Large intestine (tissue), 3 donors: ENCODE measurements around the gene AGFG2. TPM values are rescaled to one million over a fixed set of nuclear protein-coding genes. Genes with fewer than 3 reads are reported as not detected.
"Not testable (repeated sequence)": the region's sequence is repeated elsewhere in the genome, so short reads cannot be mapped to it uniquely, and the experiment has no call there.

Experiments used
- DNase-seq, 2 donors: peaks; one replicate each; pipeline versions ENCODE4 v3.0.0 to v3.0.0-alpha.2; 2013
- H3K27ac ChIP-seq: one replicate; pipeline ENCODE4 v1.5.1; 2013; ENCODE audit warnings: low read length
- H3K27me3 ChIP-seq: 2 replicates; pipeline ENCODE4 v1.6.1; 2013; ENCODE audit warnings: low read length; ENCODE audit not compliant: control insufficient read depth, insufficient read depth
- H3K36me3 ChIP-seq: 2 replicates; pipeline ENCODE4 v1.6.1; 2013; ENCODE audit warnings: low read length; ENCODE audit not compliant: control insufficient read depth, insufficient read depth
- H3K4me1 ChIP-seq: one replicate; pipeline ENCODE4 v1.6.1; 2013; ENCODE audit warnings: low read length; ENCODE audit not compliant: control insufficient read depth, insufficient read depth
- H3K4me3 ChIP-seq: one replicate; pipeline ENCODE4 v1.5.1; 2013; ENCODE audit warnings: low read length
- H3K9me3 ChIP-seq: one replicate; pipeline ENCODE4 v1.6.1; 2013; ENCODE audit warnings: mild to moderate bottlenecking, low read depth, low read length, moderate library complexity; ENCODE audit not compliant: control insufficient read depth
- WGBS: methylation state at CpG from one replicate; pipeline ENCODE4 v1.1.5; 2013; ENCODE audit warnings: low lambda C conversion rate; ENCODE audit not compliant: insufficient coverage; 5-methylcytosine and 5-hydroxymethylcytosine counted together
- polyA plus RNA-seq: library from polyadenylated mRNA; unstranded; fragments of 120-200 nt; gene quantifications from one replicate; pipeline ENCODE4 v1.2.1, GENCODE V29; 2013

AGFG2 gene
- polyA plus RNA-seq, 1 donor: 18.6 TPM

DNA sequence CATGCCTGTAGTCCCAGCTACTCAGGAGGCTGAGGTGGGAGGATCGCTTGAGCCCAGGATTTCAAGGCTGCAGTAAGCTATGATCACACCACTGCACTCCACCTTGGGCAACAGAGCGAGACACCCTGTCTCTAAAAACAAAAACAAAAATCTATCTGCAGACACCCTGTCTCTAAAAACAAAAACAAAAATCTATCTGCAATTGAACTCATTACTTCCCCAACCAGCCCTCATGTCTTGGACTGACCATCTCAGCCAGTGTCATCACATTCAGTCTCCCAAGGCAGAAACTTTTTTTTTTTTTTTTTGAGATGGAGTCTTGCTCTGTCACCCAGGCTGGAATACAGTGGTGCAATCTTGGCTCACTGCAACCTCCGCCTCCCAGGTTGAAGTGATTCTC, 35.0 kb upstream of the AGFG2 start:
- not testable (repeated sequence) for H3K27ac ChIP-seq, H3K4me1 ChIP-seq, H3K36me3 ChIP-seq, H3K9me3 ChIP-seq, H3K4me3 ChIP-seq, H3K27me3 ChIP-seq, DNase-seq
- no CpG with 5 or more reads among the region's 3 CpGs for WGBS

DNA sequence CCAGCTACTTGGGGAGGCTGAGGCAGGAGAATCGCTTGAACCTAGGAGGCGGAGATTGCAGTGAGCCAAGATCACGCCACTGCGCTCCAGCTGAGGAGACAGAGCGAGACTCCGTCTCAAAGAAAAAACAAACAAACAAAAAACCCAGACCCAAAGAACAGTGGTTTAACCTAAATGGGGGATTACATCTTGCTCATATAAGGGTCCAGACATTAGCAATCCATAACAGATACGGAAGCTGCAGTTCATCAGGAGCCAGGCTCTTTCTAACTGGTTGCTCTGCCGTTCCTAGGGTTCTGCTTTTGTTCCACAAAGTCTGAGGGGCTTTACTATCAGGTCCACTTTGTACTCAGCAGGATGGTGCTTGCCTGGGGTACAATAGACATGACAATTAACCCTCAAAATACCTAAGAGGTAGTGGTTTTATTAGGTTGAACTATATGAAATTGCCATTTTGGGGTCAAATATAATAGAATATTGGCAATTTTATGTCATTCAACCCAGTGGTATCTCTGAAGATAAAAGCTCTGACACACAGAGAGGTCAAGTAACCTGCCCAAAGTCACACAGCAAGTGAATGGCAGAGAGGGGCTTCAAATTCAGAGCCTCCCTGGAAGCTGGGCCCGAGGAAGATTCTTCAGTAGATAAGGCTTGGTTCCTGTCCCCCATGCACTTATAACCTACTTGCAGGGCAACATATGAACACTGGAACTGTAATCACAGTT, 34.0 kb upstream of the AGFG2 start:
- Histone ChIP-seq H3K36me3 (no peaks in the 10 kb centered on the region), H3K4me1 (no peaks in the 10 kb centered on the region), H3K27me3 (no peaks in the 10 kb centered on the region), H3K4me3 (no peak overlapping the region), H3K9me3 (no peaks in the 10 kb centered on the region), H3K27ac (no peak overlapping the region)
- no peak for DNase-seq
- WGBS: no CpG with 5 or more reads among the region's 9 CpGs

DNA sequence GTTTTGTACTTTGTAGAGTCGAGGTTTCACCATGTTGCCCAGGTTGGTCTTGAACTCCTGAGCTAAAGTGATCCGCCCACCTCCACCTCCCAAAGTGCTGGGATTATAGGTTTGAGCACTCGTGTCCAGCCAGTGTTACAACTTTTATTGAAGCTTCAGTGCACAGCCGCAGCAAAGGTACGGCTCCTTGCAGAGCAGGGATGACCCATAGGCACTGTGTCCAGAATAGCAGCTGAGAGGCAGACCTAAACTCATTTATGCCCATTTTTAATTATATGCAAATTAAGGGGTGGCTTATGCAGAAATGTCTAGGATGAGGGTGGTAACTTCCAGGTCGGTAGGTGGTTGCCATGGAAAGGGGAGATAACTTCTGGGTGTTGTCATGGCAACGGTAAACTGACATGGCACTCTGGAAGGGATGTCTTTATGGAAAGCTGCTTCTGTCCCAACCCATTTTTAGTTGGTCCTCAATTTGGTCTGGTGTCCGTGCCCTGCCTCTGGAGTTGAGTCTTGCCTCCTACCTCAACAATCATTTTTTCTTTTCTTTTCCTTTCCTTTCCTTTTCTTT, 32.6 kb upstream of the AGFG2 start:
- H3K27me3 ChIP-seq: no peaks in the 10 kb centered on the region
- H3K4me1 ChIP-seq: no peaks in the 10 kb centered on the region
- H3K9me3 ChIP-seq: no peaks in the 10 kb centered on the region
- DNase-seq: no peak
- no peak overlapping the region for H3K4me3 ChIP-seq
- no CpG with 5 or more reads among the region's 8 CpGs for WGBS
- H3K36me3 ChIP-seq: no peaks in the 10 kb centered on the region
- H3K27ac ChIP-seq: no peak overlapping the region

DNA sequence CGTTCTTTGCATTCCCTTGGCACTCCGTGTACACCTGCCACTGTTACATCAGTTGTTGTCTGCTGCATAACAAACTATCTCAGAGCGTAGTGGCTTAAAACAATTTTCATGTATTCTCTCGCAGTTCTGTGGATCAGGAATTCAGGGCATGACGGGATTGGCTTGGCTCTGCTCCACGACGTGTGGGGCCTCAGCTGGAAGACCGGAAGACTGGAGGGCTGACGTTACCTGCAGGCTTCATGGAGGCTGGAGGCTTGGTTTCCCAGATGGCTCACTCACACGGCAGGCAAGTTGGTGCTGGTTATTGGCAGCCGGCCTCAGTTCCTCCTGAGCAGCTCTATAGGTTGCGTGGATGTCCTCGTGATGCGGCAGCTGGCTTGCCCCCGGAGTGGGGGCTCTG, 29.8 kb upstream of the AGFG2 start:
- H3K4me1 ChIP-seq: no peaks in the 10 kb centered on the region
- no peaks in the 10 kb centered on the region for H3K36me3 ChIP-seq
- no peaks in the 10 kb centered on the region for H3K27me3 ChIP-seq
- no peak for DNase-seq
- no peaks in the 10 kb centered on the region for H3K9me3 ChIP-seq
- 83% methylated on average over 3 of the region's 15 CpGs for whole genome bisulfite sequencing
- H3K4me3 ChIP-seq: no peak overlapping the region
- no peak overlapping the region for H3K27ac ChIP-seq

DNA sequence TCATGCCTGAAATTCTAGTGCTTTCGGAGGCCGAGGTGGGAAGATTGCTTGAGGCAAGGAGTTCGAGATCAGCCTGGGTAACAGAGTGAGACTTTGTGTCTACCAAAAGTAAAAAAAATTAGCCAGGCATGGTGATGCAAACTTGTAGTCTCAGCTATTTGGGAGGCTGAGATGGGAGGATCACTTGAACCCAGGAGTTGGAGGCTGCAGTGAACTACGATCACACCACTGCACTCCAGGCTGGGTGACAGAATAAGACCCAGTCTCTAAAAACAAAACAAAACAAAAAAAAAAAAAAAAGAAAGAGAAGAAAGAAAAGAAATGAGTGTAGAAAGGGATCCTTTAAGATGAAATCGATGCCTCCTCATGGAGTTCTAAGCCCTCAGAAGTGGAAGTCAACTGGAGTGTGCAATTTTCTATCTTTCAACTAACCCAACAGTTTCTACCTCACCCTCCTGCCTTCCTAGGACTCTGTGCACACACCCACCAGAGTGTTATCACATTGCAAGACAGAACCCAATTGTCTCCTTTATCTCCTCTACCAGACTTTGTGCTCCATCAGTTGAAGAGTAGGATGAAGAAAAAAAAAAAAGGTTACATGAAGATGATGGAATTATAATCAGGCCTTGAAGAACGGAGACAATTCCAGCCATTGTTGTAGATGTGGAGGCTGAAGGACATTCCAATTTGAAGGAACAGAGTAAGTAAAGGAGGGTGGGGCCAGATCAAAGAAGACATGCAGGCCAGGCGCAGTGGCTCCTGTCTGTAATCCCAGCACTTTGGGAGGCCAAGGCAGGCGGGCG, 28.4 kb upstream of the AGFG2 start:
- H3K4me3 ChIP-seq: no peak overlapping the region
- H3K9me3 ChIP-seq: no peaks in the 10 kb centered on the region
- no peaks in the 10 kb centered on the region for H3K36me3 ChIP-seq
- peak in 1 of 2 donors; percentile 50 for DNase-seq
- H3K27me3 ChIP-seq: no peaks in the 10 kb centered on the region
- no peaks in the 10 kb centered on the region for H3K4me1 ChIP-seq
- 100% methylated on average over 1 of the region's 9 CpGs for WGBS
- H3K27ac ChIP-seq: no peak overlapping the region

DNA sequence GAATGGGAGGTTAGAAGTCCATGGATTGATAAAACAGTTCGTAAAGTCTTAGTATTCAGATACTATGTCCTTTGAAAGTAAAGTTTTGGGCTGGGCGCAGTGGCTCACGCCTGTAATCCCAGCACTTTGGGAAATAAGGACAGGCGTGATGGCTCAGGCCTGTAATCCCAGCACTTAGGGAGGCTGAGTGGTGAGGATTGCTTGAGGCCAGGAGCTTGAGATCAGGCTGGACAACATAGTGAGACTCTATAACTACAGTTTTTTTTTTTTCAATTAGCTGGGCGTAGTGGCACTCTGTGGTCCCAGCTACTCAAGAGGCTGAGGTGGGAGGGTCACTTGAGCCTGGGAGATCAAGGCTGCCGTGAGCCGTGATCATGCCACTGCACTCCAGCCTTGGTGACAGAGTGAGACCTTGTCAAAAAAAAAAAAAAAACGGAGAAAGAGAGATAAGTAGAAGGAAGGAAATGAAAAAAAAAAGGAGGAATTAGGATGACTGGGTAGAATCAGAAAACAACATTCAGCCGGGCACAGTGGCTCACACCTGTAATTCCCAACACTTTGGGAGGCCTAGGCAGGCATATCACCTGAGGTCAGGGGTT, 25.7 kb upstream of the AGFG2 start:
- H3K27me3 ChIP-seq: no peaks in the 10 kb centered on the region
- H3K36me3 ChIP-seq: no peaks in the 10 kb centered on the region
- no peak overlapping the region for H3K4me3 ChIP-seq
- H3K9me3 ChIP-seq: no peaks in the 10 kb centered on the region
- no peak for DNase-seq
- H3K27ac ChIP-seq: no peak overlapping the region
- WGBS: 61% methylated on average over 3 of the region's 9 CpGs
- H3K4me1 ChIP-seq: no peaks in the 10 kb centered on the region

DNA sequence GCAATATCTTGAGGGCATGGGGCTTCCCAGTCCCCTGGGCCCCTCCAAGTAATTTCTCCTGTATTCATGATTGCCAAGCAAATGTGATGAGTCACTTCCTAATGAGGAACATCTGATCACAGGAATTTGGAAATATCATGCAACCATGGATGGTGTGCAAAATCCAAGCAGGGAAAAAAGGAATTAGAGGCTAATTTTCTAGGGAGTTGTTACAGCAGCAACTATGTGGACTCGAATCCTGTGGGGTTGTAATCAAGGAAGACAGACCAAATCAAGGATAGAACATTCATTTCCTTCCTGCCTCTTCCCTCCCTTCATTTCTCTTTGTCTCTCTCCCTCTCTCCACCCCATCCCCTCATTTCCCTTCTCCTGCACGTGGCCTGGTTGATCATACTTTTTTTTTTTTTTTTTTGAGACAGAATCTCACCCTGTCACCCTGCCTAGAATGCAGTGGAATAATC, 23.9 kb upstream of the AGFG2 start:
- Histone ChIP-seq H3K9me3 (no peaks in the 10 kb centered on the region), H3K27ac (no peak overlapping the region), H3K4me3 (no peak overlapping the region), H3K4me1 (no peaks in the 10 kb centered on the region), H3K36me3 (no peaks in the 10 kb centered on the region), H3K27me3 (no peaks in the 10 kb centered on the region)
- 83% methylated on average over 1 of the region's 2 CpGs for WGBS
- DNase-seq: no peak

DNA sequence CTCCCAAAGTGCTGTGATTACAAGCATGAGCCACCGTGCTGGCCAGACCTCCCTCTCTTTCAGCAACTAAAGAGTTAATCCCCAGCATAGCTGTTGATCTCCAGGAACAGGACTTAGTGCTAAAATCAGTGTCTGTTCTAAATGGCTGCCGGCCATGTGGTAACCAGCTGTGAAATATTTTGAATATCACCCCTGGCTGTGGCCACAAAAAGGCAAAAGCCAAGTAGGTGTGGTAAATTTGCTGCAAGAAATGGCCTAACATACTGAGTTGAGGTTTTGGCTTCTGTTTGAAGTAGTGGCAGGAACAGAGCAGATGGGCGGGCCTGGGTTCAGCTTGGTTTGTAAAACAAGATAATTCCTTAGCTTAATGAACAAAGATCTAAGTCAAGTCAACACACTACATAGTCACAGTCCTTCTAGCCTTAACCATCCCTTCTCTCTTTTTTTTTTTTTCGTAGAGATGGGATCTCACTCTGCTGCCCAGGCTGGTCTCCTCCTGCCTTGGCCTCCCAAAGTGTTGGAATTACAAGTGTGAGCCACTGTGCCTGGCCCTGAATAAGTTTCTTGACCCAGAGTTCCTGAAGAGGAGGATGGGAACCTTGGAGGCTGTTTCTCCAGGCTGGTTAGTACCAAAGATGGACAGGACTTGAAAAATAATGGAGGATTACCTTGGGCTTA, 22.7 kb upstream of the AGFG2 start:
- Histone ChIP-seq H3K9me3 (no peaks in the 10 kb centered on the region), H3K27me3 (no peaks in the 10 kb centered on the region), H3K27ac (no peak overlapping the region), H3K36me3 (no peaks in the 10 kb centered on the region), H3K4me3 (no peak overlapping the region), H3K4me1 (no peaks in the 10 kb centered on the region)
- no peak for DNase-seq
- no CpG with 5 or more reads among the region's 4 CpGs for WGBS

DNA sequence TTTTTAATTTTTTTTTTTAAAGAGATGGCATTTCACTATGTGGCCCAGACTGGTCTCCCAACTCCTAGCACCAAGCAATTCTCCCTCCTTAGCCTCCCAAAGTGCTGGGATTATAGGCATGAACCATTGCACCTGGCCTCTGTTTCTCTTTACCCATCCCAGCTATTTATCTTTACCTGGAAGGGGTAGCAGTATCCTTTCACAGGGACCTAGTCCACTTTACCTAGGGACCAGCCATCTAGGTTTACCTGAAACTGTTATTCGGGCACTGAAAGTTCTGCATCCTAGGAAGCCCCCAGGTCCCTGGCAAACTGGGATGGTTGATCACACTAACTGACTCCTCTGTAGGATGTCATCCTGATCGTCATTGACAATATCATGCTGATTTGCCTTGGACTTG, 21.7 kb upstream of the AGFG2 start:
- Histone ChIP-seq H3K4me3 (no peak overlapping the region), H3K9me3 (no peaks in the 10 kb centered on the region), H3K4me1 (no peaks in the 10 kb centered on the region), H3K27me3 (no peaks in the 10 kb centered on the region), H3K36me3 (no peaks in the 10 kb centered on the region), H3K27ac (no peak overlapping the region)
- no peak for DNase-seq
- WGBS: no CpG with 5 or more reads among the region's 2 CpGs

DNA sequence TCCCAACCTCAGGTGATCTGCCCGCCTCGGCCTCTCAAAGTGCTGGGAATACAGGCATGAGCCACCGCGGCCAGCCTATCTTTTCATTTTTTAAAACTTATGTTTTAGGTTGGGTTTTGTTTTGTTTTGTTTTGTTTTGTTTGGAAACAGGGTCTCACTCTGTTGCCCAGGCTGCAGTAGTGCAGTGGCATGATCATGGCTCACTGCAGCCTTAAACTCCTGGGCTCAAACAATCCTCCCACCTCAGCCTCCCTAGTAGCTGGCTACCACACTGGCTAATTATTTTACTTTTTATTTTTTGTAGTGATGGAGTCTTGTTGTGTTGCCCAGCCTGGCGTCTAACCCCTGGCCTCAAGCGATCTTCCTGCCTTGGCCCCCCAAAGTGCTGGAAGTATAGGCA, 19.4 kb upstream of the AGFG2 start:
- 100% methylated on average over 1 of the region's 6 CpGs for WGBS
- Histone ChIP-seq H3K36me3 (no peaks in the 10 kb centered on the region), H3K4me3 (no peak overlapping the region), H3K27ac (no peak overlapping the region), H3K9me3 (peaks cover 3% of the 10 kb centered on the region), H3K4me1 (no peaks in the 10 kb centered on the region), H3K27me3 (no peaks in the 10 kb centered on the region)
- no peak for DNase-seq
